ENCODE measurements around the gene POLR3H.

POLR3H gene

DNA sequence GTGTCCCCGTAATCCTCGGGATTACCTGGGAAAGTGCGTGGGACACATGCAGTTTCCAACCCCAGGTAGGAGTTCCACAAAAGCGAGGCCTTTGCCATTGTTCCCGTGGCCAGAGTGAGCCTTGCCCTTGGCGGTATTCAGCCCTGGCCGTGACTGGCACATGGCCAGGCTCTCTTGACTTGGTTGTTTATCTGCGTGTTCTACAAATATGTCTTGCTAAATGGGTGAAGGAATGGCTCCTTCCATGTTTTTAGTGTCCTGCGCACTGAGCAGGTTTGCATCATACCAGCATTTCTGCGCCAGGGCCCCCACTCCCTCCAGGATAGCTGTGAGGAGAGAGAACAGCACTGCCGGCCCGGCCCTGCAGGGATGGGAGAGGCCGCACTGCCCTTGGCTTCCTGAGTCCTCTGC lies 20.0 kb downstream of the POLR3H start:
- H3K27ac ChIP-seq (ENCODE audit: low read length), result no peak overlapping the region
- no peaks in the 10 kb centered on the region for H3K27me3 ChIP-seq (ENCODE audit: insufficient read depth, low read length, poor library complexity)
- no peaks in the 10 kb centered on the region for H3K9me3 ChIP-seq (ENCODE audit: insufficient read depth, low read length, severe bottlenecking)
- no peaks in the 10 kb centered on the region for H3K4me1 ChIP-seq (ENCODE audit: insufficient read depth, low read length)
- H3K9ac ChIP-seq (ENCODE audit: low read depth, low read length), result no peak overlapping the region
- H3K4me2 ChIP-seq (ENCODE audit: insufficient read depth, low read length), result no peak overlapping the region
- H3K4me3 ChIP-seq (ENCODE audit: low read depth in 1 of 2, low read length in 2 of 2), result no peak overlapping the region
- ATAC-seq (ENCODE audit: insufficient read depth, low read depth) (no peak), DNase-seq (no peak)
- TF ChIP-seq EZH2 (IDR thresholded peaks at IDR 0.05; ENCODE audit: borderline replicate concordance, low read depth, low read length, severe bottlenecking) (no peak), CTCF (IDR thresholded peaks at IDR 0.05; ENCODE audit: borderline replicate concordance, extremely low read depth, low read length, poor library complexity, severe bottlenecking) (no peak)
- no peaks in the 10 kb centered on the region; the same call in 1 of the 2 replicates for H3K79me2 ChIP-seq (ENCODE audit: insufficient read depth, low read length)
- H2AFZ ChIP-seq (ENCODE audit: low read depth, low read length), result no peak overlapping the region
- H3K36me3 ChIP-seq (ENCODE audit: insufficient read depth, low read length), result peaks cover 73% of the 10 kb centered on the region
- H4K20me1 ChIP-seq (ENCODE audit: insufficient read depth, low read length), result peaks cover 39% of the 10 kb centered on the region

- TF ChIP-seq EZH2 (IDR thresholded peaks at IDR 0.05; ENCODE audit: borderline replicate concordance, low read depth, low read length, severe bottlenecking), result no peak
- TF ChIP-seq CTCF (IDR thresholded peaks at IDR 0.05; ENCODE audit: borderline replicate concordance, extremely low read depth, low read length, poor library complexity, severe bottlenecking), result no peak
- no peaks in the 10 kb centered on the region for H3K9me3 ChIP-seq (ENCODE audit: insufficient read depth, low read length, severe bottlenecking)
- H3K27me3 ChIP-seq (ENCODE audit: insufficient read depth, low read length, poor library complexity), result no peaks in the 10 kb centered on the region
- no peak overlapping the region for H2AFZ ChIP-seq (ENCODE audit: low read depth, low read length)
- DNase-seq (no peak), ATAC-seq (ENCODE audit: insufficient read depth, low read depth) (no peak)
- H4K20me1 ChIP-seq (ENCODE audit: insufficient read depth, low read length), result peaks cover 33% of the 10 kb centered on the region
- no peak overlapping the region for H3K4me2 ChIP-seq (ENCODE audit: insufficient read depth, low read length)
- no peak overlapping the region for H3K9ac ChIP-seq (ENCODE audit: low read depth, low read length)
- H3K4me3 ChIP-seq (ENCODE audit: low read depth in 1 of 2, low read length in 2 of 2), result no peak overlapping the region
- no peaks in the 10 kb centered on the region; the same call in 1 of the 2 replicates for H3K79me2 ChIP-seq (ENCODE audit: insufficient read depth, low read length)
- H3K4me1 ChIP-seq (ENCODE audit: insufficient read depth, low read length), result no peaks in the 10 kb centered on the region
- peaks cover 72% of the 10 kb centered on the region for H3K36me3 ChIP-seq (ENCODE audit: insufficient read depth, low read length)
- no peak overlapping the region; the same call in 1 of the 2 replicates for H3K27ac ChIP-seq (ENCODE audit: low read length)
These were observed 20.6 kb downstream of the POLR3H start for GRCh38 chr22:41523464-41524221.

DNA sequence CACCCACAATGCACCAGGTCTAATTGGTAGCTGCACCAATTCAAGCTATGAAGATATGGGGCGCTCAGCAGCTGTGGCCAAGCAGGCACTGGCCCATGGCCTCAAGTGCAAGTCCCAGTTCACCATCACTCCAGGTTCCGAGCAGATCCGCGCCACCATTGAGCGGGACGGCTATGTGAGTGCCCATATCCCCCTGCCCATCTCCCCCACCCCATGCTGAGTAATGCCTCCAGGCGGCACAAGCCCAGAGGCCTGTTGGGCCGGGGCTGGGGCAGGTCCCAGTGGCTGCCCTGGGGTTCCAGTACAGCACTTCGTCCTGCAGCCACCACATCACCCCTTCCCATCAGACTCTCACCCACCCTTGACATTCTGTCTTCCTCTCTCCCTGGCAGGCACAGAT lies 21.5 kb downstream of the POLR3H start:
- Histone ChIP-seq H3K4me1 (ENCODE audit: insufficient read depth, low read length) (no peaks in the 10 kb centered on the region), H2AFZ (ENCODE audit: low read depth, low read length) (no peak overlapping the region), H3K4me2 (ENCODE audit: insufficient read depth, low read length) (no peak overlapping the region), H3K27me3 (ENCODE audit: insufficient read depth, low read length, poor library complexity) (no peaks in the 10 kb centered on the region), H3K36me3 (ENCODE audit: insufficient read depth, low read length) (peaks cover 70% of the 10 kb centered on the region), H3K9me3 (ENCODE audit: insufficient read depth, low read length, severe bottlenecking) (no peaks in the 10 kb centered on the region), H3K4me3 (ENCODE audit: low read depth in 1 of 2, low read length in 2 of 2) (no peak overlapping the region), H3K9ac (ENCODE audit: low read depth, low read length) (no peak overlapping the region), H4K20me1 (ENCODE audit: insufficient read depth, low read length) (peaks cover 29% of the 10 kb centered on the region), H3K27ac (ENCODE audit: low read length) (no peak overlapping the region), H3K79me2 (ENCODE audit: insufficient read depth, low read length) (no peaks in the 10 kb centered on the region)
- ATAC-seq (ENCODE audit: insufficient read depth, low read depth), result no peak
- no peak for DNase-seq
- TF ChIP-seq CTCF (IDR thresholded peaks at IDR 0.05; ENCODE audit: borderline replicate concordance, extremely low read depth, low read length, poor library complexity, severe bottlenecking) (no peak), EZH2 (IDR thresholded peaks at IDR 0.05; ENCODE audit: borderline replicate concordance, low read depth, low read length, severe bottlenecking) (no peak)

All from DND-41 (cell line).